NB4 (cell line): ENCODE results near the gene FUCA1.
A peak's percentile ranks its signal among the peaks of the same experiment; 100 is the strongest.
"Not testable (repeated sequence)": the region's sequence is repeated elsewhere in the genome, so short reads cannot be mapped to it uniquely, and the experiment has no call there.

Source experiments
- DNase-seq: peaks from one replicate; pipeline ENCODE4 v3.0.0; 2010; ENCODE audit warnings: low read depth
- H3K4me3 ChIP-seq: one replicate; pipeline ENCODE4 v1.5.1; 2011; ENCODE audit warnings: mild to moderate bottlenecking, low read depth, low read length, moderate library complexity
- CTCF ChIP-seq: IDR thresholded peaks from one replicate; pipeline ENCODE4 v1.5.1; 2012; ENCODE audit warnings: low read depth, low read length
- MAX ChIP-seq: IDR thresholded peaks from 2 replicates; pipeline ENCODE4 v1.6.1; 2011; ENCODE audit warnings: low read depth, low read length
- MYC ChIP-seq: IDR thresholded peaks from 2 replicates; pipeline ENCODE4 v1.6.1; 2011; ENCODE audit warnings: low read depth, low read length
- POLR2A ChIP-seq: IDR thresholded peaks from 2 replicates; pipeline ENCODE4 v1.6.1; 2011; ENCODE audit warnings: mild to moderate bottlenecking; ENCODE audit not compliant: insufficient read length; ENCODE audit errors: extremely low read depth

Gene FUCA1

GRCh38 chr1:23867542-23867894 is 572 bp downstream of the FUCA1 start:
- H3K4me3 ChIP-seq, result peak overlapping the region; percentile 57
- no peak for TF ChIP-seq POLR2A
- no peak for TF ChIP-seq MAX
- no peak for TF ChIP-seq MYC
- TF ChIP-seq CTCF, result no peak
- DNase-seq, result no peak

- H3K4me3 ChIP-seq, result no peak overlapping the region
- peak; percentile 68 for DNase-seq
- TF ChIP-seq POLR2A (no peak), MAX (no peak), MYC (no peak), CTCF (no peak)
These were observed 2.6 kb downstream of the FUCA1 start for GRCh38 chr1:23865543-23865930.

- no peak for TF ChIP-seq POLR2A
- H3K4me3 ChIP-seq, result no peak overlapping the region
- no peak for DNase-seq
These were observed 3.1 kb downstream of the FUCA1 start for GRCh38 chr1:23864801-23865542.

DNA sequence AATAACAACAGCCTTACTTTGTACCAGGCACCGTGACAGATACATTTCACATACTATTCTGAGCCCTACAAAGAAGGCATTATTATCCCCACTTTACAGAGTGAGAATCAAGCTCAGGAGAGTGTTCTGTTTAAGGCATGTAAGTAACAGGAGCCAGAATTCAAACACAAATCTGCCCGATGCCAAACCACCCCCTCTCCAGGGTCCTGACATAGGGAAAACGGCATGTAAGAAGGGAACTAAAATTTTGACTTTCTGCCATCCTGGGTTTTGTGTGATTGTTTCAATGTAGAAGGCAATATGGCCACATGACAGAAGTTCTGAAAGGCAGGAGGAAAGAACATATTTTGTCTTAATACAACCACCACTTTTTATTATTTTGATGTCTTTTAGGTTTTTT is 5.5 kb downstream of the FUCA1 start:
- no peak for DNase-seq
- TF ChIP-seq POLR2A (no peak), CTCF (no peak), MYC (no peak), MAX (no peak)
- H3K4me3 ChIP-seq, result no peak overlapping the region

DNA sequence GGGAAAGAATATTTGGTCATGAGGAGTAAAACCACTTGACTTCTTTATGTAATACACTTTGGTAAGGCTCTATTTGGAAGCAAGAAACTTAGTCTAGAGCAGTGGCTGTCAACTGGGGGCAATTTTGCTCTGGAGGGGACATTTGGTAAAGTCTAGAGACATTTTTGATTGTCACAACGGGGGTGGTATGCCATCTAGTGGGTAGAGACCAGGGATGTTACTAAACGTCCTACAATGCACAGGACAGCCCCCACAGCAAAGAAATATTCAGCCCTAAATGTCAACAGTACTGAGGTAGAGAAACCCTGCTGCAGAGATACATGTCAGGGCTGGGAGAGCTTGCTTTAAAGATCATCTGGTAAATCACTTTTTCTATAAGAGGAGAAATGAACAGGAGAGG is 13.5 kb downstream of the FUCA1 start:
- no peak overlapping the region for H3K4me3 ChIP-seq
- TF ChIP-seq POLR2A, result no peak
- peak; percentile 28 for TF ChIP-seq CTCF
- TF ChIP-seq MAX, result no peak
- no peak for TF ChIP-seq MYC
- DNase-seq, result peak; percentile 49

DNA sequence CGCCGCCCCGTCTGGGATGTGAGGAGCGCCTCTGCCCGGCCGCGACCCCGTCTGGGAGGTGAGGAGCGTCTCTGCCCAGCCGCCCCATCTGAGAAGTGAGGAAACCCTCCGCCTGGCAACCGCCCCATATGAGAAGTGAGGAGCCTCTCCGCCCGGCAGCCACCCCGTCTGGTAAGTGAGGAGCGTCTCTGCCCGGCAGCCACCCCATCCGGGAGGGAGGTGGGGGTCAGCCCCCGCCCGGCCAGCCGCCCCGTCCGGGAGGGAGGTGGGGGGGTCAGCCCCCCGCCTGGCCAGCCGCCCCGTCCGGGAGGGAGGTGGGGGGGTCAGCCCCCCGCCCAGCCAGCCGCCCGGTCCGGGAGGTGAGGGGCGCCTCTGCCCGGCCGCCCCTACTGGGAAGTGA is 15.0 kb downstream of the FUCA1 start:
- H3K4me3 ChIP-seq, DNase-seq: not testable (repeated sequence)

GRCh38 chr1:23851406-23851805 is 16.7 kb downstream of the FUCA1 start:
- DNase-seq, H3K4me3 ChIP-seq: not testable (repeated sequence)
